Stimulated activated CD8-positive, alpha-beta memory T cell treated with anti-CD3 and anti-CD28 coated beads, Interleukin-15, amount 100 ng/mL, for 48 hours (primary cell): Measurements from ENCODE around the gene ATP6V1G1.
"Not testable (repeated sequence)": the region's sequence is repeated elsewhere in the genome, so short reads cannot be mapped to it uniquely, and the experiment has no call there.

Experiments used
- DNase-seq, 2 donors: peaks; one replicate each; pipeline ENCODE4 v3.0.0-alpha.2; 2020; ENCODE audit warnings: low read depth in 2 of 2

The ATP6V1G1 gene

GRCh38 chr9:114587345-114588202 lies at the start of gene ATP6V1G1:
Gene ATP6V1G1 (plus strand): TSS chr9:114587769. CDS start chr9:114587839, 70 bp downstream.
- DNase-seq = peak; percentile 100

- no peak for DNase-seq
Measured at GRCh38 chr9:114538241-114538640, 49.3 kb upstream of the ATP6V1G1 start.

GRCh38 chr9:114539701-114540380 lies 47.7 kb upstream of the ATP6V1G1 start:
- DNase-seq = no peak

GRCh38 chr9:114545055-114545454 lies 42.5 kb upstream of the ATP6V1G1 start:
- DNase-seq = no peak

- DNase-seq = no peak
Measured at GRCh38 chr9:114546851-114547250, 40.7 kb upstream of the ATP6V1G1 start.

GRCh38 chr9:114549697-114550330 lies 37.8 kb upstream of the ATP6V1G1 start:
- no peak for DNase-seq

GRCh38 chr9:114551750-114552685 lies 35.6 kb upstream of the ATP6V1G1 start:
- no peak for DNase-seq

- no peak for DNase-seq
Measured at GRCh38 chr9:114552706-114553105, 34.9 kb upstream of the ATP6V1G1 start.

- no peak for DNase-seq
Measured at GRCh38 chr9:114553202-114553601, 34.4 kb upstream of the ATP6V1G1 start.

GRCh38 chr9:114555696-114556095 lies 31.9 kb upstream of the ATP6V1G1 start:
- no peak for DNase-seq

- no peak for DNase-seq
Measured at GRCh38 chr9:114558027-114558675, 29.4 kb upstream of the ATP6V1G1 start.

GRCh38 chr9:114559830-114560513 lies 27.6 kb upstream of the ATP6V1G1 start:
- no peak for DNase-seq

GRCh38 chr9:114560956-114561355 lies 26.6 kb upstream of the ATP6V1G1 start:
- no peak for DNase-seq

- DNase-seq = no peak
Measured at GRCh38 chr9:114561771-114562170, 25.8 kb upstream of the ATP6V1G1 start.

- DNase-seq = no peak
Measured at GRCh38 chr9:114565204-114565603, 22.4 kb upstream of the ATP6V1G1 start.

GRCh38 chr9:114570742-114571141 lies 16.8 kb upstream of the ATP6V1G1 start:
- DNase-seq = no peak

GRCh38 chr9:114571391-114571790 lies 16.2 kb upstream of the ATP6V1G1 start:
- no peak for DNase-seq

- no peak for DNase-seq
Measured at GRCh38 chr9:114572199-114572598, 15.4 kb upstream of the ATP6V1G1 start.

GRCh38 chr9:114574438-114574837 lies 13.1 kb upstream of the ATP6V1G1 start:
- no peak for DNase-seq

GRCh38 chr9:114576779-114577178 lies 10.8 kb upstream of the ATP6V1G1 start:
- DNase-seq = not testable (repeated sequence)
